Bronchial epithelial cell (primary cell): ENCODE results near the gene TTC9. TPM values are rescaled to one million over a fixed set of nuclear protein-coding genes. Genes with fewer than 3 reads are reported as not detected.
A peak's percentile ranks its signal among the peaks of the same experiment; 100 is the strongest.

ENCODE experiments used
- DNase-seq: peaks from one replicate; pipeline ENCODE4 v3.0.0-alpha.2; 2010; ENCODE audit warnings: low read depth
- FAIRE-seq: peaks from 2 replicates; lab custom pipeline; 2011; peaks lifted over from hg19 to GRCh38; lab: Jason Lieb, UNC
- H3K27me3 ChIP-seq: 2 replicates; pipeline ENCODE4 v1.5.1; 2011; ENCODE audit warnings: low read length; ENCODE audit not compliant: control insufficient read depth, insufficient read depth
- H3K36me3 ChIP-seq: 2 replicates; pipeline ENCODE4 v1.5.1; 2011; ENCODE audit warnings: low read length; ENCODE audit not compliant: control insufficient read depth, insufficient read depth
- H3K4me3 ChIP-seq: 2 replicates; pipeline ENCODE4 v1.5.1; 2011; ENCODE audit warnings: mild to moderate bottlenecking, low read depth, low read length, control low read depth
- CTCF ChIP-seq: IDR thresholded peaks from 2 replicates; pipeline ENCODE4 v1.5.1; 2011; ENCODE audit warnings: mild to moderate bottlenecking, moderate library complexity, low read length, control low read depth, inconsistent platforms; ENCODE audit not compliant: insufficient read depth, severe bottlenecking
- total RNA-seq: library from RNA; depleted of rRNA; stranded (reverse); fragments of >200 nt; gene quantifications from 2 replicates; pipeline ENCODE4 v1.2.1, GENCODE V29; 2014

Gene TTC9
- total RNA-seq, 1 donor from 2014 or later = 5.3 TPM

GRCh38 chr14:70707138-70708038 lies 65.7 kb downstream of the TTC9 start:
- no peaks in the 10 kb centered on the region for H3K36me3 ChIP-seq
- DNase-seq (peak; percentile 94), FAIRE-seq (peak; percentile 18)
- no peak for TF ChIP-seq CTCF
- no peak overlapping the region for H3K4me3 ChIP-seq
- H3K27me3 ChIP-seq = no peaks in the 10 kb centered on the region

GRCh38 chr14:70708717-70709570 lies 67.2 kb downstream of the TTC9 start:
- H3K27me3 ChIP-seq = no peaks in the 10 kb centered on the region
- no peaks in the 10 kb centered on the region for H3K36me3 ChIP-seq
- FAIRE-seq (no peak), DNase-seq (no peak)
- H3K4me3 ChIP-seq = no peak overlapping the region
- no peak for TF ChIP-seq CTCF

GRCh38 chr14:70709726-70710382 lies 68.1 kb downstream of the TTC9 start:
- FAIRE-seq = peak; percentile 91
- no peak overlapping the region for H3K4me3 ChIP-seq
- no peaks in the 10 kb centered on the region for H3K27me3 ChIP-seq
- H3K36me3 ChIP-seq = no peaks in the 10 kb centered on the region
- DNase-seq = peak; percentile 81
- no peak for TF ChIP-seq CTCF

- no peak for FAIRE-seq
- TF ChIP-seq CTCF = no peak
- no peak for DNase-seq
- Histone ChIP-seq H3K4me3 (no peak overlapping the region), H3K27me3 (no peaks in the 10 kb centered on the region), H3K36me3 (no peaks in the 10 kb centered on the region)
Observed at GRCh38 chr14:70711451-70711850, 69.7 kb downstream of the TTC9 start.

GRCh38 chr14:70713096-70713495 lies 71.4 kb downstream of the TTC9 start:
- Histone ChIP-seq H3K36me3 (no peaks in the 10 kb centered on the region), H3K27me3 (no peaks in the 10 kb centered on the region), H3K4me3 (no peak overlapping the region)
- FAIRE-seq (no peak), DNase-seq (no peak)
- TF ChIP-seq CTCF = no peak
